Ammon's horn (tissue), 1 donor: ENCODE data around the gene CNTLN.
"Not testable (repeated sequence)": the region's sequence is repeated elsewhere in the genome, so short reads cannot be mapped to it uniquely, and the experiment has no call there.

Source experiments
- DNase-seq: peaks from one replicate; pipeline ENCODE4 v3.0.0-alpha.2; 2016; ENCODE audit warnings: low spot score

CNTLN gene

GRCh38 chr9:17519761-17520160, 384.9 kb downstream of the CNTLN start:
- DNase-seq, result no peak

DNA sequence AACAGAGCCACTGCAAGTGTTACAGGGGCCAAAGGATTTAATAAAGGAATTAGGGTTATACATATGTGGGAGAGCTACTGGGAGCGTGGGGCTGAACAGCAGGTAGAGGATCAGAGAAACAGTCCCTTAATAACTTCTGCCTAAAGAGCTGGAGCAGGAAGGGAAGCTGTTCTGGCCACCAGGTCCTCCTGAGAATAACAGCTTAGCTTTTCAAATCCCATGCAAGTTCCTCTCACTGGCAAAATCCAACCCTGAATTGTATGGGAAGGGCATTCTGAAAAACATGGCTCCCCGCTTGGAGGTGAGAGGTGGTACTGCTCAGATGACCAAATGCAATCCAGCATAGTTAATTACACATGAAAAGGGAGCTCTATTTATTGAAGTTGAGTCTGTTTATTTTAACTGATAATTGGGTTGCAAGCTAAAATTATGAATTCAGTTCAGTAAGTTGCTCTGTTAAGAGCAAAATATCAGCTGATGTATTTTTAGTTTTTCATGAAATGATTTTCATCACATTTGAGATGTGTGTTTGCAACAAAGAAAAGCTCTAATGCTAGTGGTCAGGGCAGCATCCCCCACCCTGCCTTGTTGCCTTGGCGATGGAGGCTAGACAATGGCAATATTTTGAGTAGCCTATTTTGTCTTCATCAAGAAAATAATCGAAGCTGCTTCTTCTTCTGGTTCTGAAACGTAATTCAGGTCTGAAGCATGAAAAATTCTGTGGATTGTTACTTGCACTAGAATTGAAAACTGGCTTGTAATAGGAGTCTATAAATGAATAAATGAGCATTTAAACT, 385.6 kb downstream of the CNTLN start:
- DNase-seq, result no peak

- DNase-seq, result no peak
These were observed 386.4 kb downstream of the CNTLN start for GRCh38 chr9:17521100-17521855.

- DNase-seq, result not testable (repeated sequence)
These were observed 391.9 kb downstream of the CNTLN start for GRCh38 chr9:17526726-17527125.

- no peak for DNase-seq
These were observed 394.0 kb downstream of the CNTLN start for GRCh38 chr9:17528859-17529258.

DNA sequence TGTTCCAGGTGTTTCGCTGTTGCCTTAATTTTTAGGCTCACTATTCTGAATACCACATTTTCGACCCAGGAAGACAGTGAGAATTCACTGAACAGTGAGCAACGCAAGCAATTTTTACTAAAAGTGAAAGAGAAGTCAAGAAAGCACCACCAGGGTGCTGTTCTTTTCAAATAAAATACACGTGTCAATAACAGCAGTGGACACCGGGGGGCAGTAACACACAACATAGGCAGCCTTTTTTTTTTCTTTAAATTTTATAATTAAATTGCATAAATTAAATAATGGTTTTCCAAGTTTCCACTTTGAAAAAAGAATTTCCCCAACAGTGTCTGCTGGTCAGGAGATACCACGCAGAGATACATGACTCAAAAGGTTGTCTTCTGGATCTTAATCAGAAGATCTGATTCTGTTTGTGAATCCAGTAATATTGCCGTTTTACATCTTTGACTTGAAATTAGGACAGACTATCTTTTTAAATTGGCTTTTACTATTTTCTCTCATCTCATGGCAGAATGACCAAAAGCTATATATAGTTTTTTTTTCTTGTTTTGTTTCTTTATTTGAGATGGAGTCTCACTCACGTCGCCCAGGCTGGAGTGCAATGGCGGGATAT, 396.9 kb downstream of the CNTLN start:
- DNase-seq, result peak; percentile 23

DNA sequence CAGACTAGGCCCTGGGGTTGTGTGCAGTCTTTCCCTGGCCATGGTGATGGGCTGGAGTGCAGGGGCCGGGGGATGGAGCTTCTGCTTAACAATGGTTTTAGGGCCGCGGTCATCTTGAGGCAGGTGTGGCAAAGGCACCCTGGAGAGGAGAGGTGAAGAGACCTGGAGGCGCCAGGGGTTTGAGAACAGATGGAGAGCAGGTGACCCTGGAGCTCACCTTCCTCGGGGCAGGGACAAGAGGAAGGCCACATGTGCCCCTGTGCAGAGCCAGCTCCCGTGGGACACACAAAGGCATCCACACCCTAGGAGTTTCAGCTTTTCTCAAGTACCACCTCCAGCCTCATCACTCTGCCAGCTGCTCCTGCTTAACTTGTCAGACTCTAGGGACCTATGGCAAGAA, 397.6 kb downstream of the CNTLN start:
- no peak for DNase-seq

DNA sequence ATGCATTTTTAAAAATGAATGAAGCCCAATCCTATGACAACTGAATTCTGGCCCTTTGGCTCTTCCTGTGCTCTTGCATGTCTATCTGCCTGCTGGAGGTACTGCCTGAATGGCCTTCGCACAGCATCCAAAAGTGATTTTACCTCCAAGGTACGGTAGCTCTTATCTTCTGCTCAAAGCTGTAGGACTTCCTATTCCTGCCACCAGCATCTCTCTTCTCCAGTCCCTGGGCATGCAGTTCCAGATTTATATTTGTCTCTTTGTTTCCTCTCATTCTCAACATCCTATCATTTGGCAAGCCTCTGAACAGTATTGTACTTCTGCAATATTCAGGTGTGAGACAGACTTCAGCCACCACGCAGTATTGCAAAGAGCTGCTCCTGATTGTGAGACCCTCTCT, 400.3 kb downstream of the CNTLN start:
- no peak for DNase-seq

DNA sequence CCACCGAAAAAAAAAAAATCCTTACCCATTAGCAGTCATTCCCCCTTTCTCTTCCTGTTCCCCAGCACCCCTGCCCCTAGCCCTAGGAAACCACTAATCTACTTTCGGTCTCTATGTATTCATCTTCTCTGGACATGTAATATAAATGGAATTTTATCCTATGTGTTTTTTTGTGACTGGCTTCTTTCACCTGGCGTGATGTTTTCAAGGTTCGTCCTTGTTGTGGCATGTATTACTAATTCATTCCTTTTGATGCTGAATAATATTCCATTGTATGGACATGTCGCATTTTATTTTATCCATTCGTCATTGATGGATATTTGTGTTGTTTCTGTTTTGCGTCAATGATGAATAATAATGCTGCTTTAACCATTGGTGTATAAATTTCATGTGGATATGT, 401.2 kb downstream of the CNTLN start:
- no peak for DNase-seq

GRCh38 chr9:17551023-17551422, 416.2 kb downstream of the CNTLN start:
- no peak for DNase-seq
